ENCODE data around the gene KRTAP10-4.
"Not testable (repeated sequence)": the region's sequence is repeated elsewhere in the genome, so short reads cannot be mapped to it uniquely, and the experiment has no call there.

The KRTAP10-4 gene

GRCh38 chr21:44573630-44574456 lies at the start of gene KRTAP10-4:
Gene KRTAP10-4 (plus strand): TSS chr21:44573729. CDS start chr21:44573759, 30 bp downstream.
- not testable (repeated sequence) for H3K36me3 ChIP-seq (ENCODE audit: control insufficient read depth, insufficient read depth, low read length, severe bottlenecking); H3K27me3 ChIP-seq (replicated peaks; ENCODE audit: control insufficient read depth, insufficient read depth, low read length); H3K4me1 ChIP-seq (ENCODE audit: control insufficient read depth, insufficient read depth, low read length); H3K4me3 ChIP-seq (ENCODE audit: low read length); H3K9ac ChIP-seq (ENCODE audit: low read length); DNase-seq (ENCODE audit: low read depth)
- peaks cover 27% of the 10 kb centered on the region for H3K9me3 ChIP-seq (ENCODE audit: control insufficient read depth, low read length)

GRCh38 chr21:44524414-44525371 lies 48.8 kb upstream of the KRTAP10-4 start:
- Histone ChIP-seq H3K9ac (ENCODE audit: low read length) (no peak overlapping the region), H3K4me1 (ENCODE audit: control insufficient read depth, insufficient read depth, low read length) (no peaks in the 10 kb centered on the region), H3K9me3 (ENCODE audit: control insufficient read depth, low read length) (no peaks in the 10 kb centered on the region), H3K4me3 (ENCODE audit: low read length) (no peak overlapping the region), H3K27me3 (replicated peaks; ENCODE audit: control insufficient read depth, insufficient read depth, low read length) (peaks cover 5% of the 10 kb centered on the region), H3K36me3 (ENCODE audit: control insufficient read depth, insufficient read depth, low read length, severe bottlenecking) (no peaks in the 10 kb centered on the region)
- DNase-seq (ENCODE audit: low read depth): no peak

GRCh38 chr21:44525391-44526095 lies 48.0 kb upstream of the KRTAP10-4 start:
- Histone ChIP-seq H3K27me3 (replicated peaks; ENCODE audit: control insufficient read depth, insufficient read depth, low read length) (peaks cover 5% of the 10 kb centered on the region), H3K4me1 (ENCODE audit: control insufficient read depth, insufficient read depth, low read length) (no peaks in the 10 kb centered on the region), H3K36me3 (ENCODE audit: control insufficient read depth, insufficient read depth, low read length, severe bottlenecking) (no peaks in the 10 kb centered on the region), H3K9ac (ENCODE audit: low read length) (no peak overlapping the region), H3K9me3 (ENCODE audit: control insufficient read depth, low read length) (no peaks in the 10 kb centered on the region), H3K4me3 (ENCODE audit: low read length) (no peak overlapping the region)
- no peak for DNase-seq (ENCODE audit: low read depth)

- H3K9me3 ChIP-seq (ENCODE audit: control insufficient read depth, low read length): no peaks in the 10 kb centered on the region
- no peak for DNase-seq (ENCODE audit: low read depth)
- peaks cover 9% of the 10 kb centered on the region for H3K27me3 ChIP-seq (replicated peaks; ENCODE audit: control insufficient read depth, insufficient read depth, low read length)
- H3K9ac ChIP-seq (ENCODE audit: low read length): no peak overlapping the region
- H3K4me1 ChIP-seq (ENCODE audit: control insufficient read depth, insufficient read depth, low read length): no peaks in the 10 kb centered on the region
- H3K4me3 ChIP-seq (ENCODE audit: low read length): no peak overlapping the region
- no peaks in the 10 kb centered on the region for H3K36me3 ChIP-seq (ENCODE audit: control insufficient read depth, insufficient read depth, low read length, severe bottlenecking)
Observed at GRCh38 chr21:44526096-44526997, 47.2 kb upstream of the KRTAP10-4 start.

GRCh38 chr21:44527156-44527982 lies 46.2 kb upstream of the KRTAP10-4 start:
- Histone ChIP-seq H3K27me3 (replicated peaks; ENCODE audit: control insufficient read depth, insufficient read depth, low read length) (peaks cover 14% of the 10 kb centered on the region), H3K4me3 (ENCODE audit: low read length) (no peak overlapping the region), H3K9ac (ENCODE audit: low read length) (no peak overlapping the region), H3K36me3 (ENCODE audit: control insufficient read depth, insufficient read depth, low read length, severe bottlenecking) (no peaks in the 10 kb centered on the region), H3K4me1 (ENCODE audit: control insufficient read depth, insufficient read depth, low read length) (no peaks in the 10 kb centered on the region), H3K9me3 (ENCODE audit: control insufficient read depth, low read length) (no peaks in the 10 kb centered on the region)
- no peak for DNase-seq (ENCODE audit: low read depth)

GRCh38 chr21:44527983-44528633 lies 45.4 kb upstream of the KRTAP10-4 start:
- peaks cover 14% of the 10 kb centered on the region for H3K27me3 ChIP-seq (replicated peaks; ENCODE audit: control insufficient read depth, insufficient read depth, low read length)
- DNase-seq (ENCODE audit: low read depth): no peak
- no peaks in the 10 kb centered on the region for H3K4me1 ChIP-seq (ENCODE audit: control insufficient read depth, insufficient read depth, low read length)
- H3K4me3 ChIP-seq (ENCODE audit: low read length): no peak overlapping the region
- no peaks in the 10 kb centered on the region for H3K9me3 ChIP-seq (ENCODE audit: control insufficient read depth, low read length)
- no peak overlapping the region for H3K9ac ChIP-seq (ENCODE audit: low read length)
- H3K36me3 ChIP-seq (ENCODE audit: control insufficient read depth, insufficient read depth, low read length, severe bottlenecking): no peaks in the 10 kb centered on the region

GRCh38 chr21:44528634-44528995 lies 44.9 kb upstream of the KRTAP10-4 start:
- H3K27me3 ChIP-seq (replicated peaks; ENCODE audit: control insufficient read depth, insufficient read depth, low read length): peaks cover 14% of the 10 kb centered on the region
- H3K36me3 ChIP-seq (ENCODE audit: control insufficient read depth, insufficient read depth, low read length, severe bottlenecking): no peaks in the 10 kb centered on the region
- no peaks in the 10 kb centered on the region for H3K4me1 ChIP-seq (ENCODE audit: control insufficient read depth, insufficient read depth, low read length)
- DNase-seq (ENCODE audit: low read depth): no peak
- H3K9me3 ChIP-seq (ENCODE audit: control insufficient read depth, low read length): no peaks in the 10 kb centered on the region
- no peak overlapping the region for H3K9ac ChIP-seq (ENCODE audit: low read length)
- H3K4me3 ChIP-seq (ENCODE audit: low read length): no peak overlapping the region

- no peak for DNase-seq (ENCODE audit: low read depth)
Observed at GRCh38 chr21:44529011-44529421, 44.5 kb upstream of the KRTAP10-4 start.

GRCh38 chr21:44529503-44530125 lies 43.9 kb upstream of the KRTAP10-4 start:
- no peaks in the 10 kb centered on the region for H3K4me1 ChIP-seq (ENCODE audit: control insufficient read depth, insufficient read depth, low read length)
- H3K9ac ChIP-seq (ENCODE audit: low read length): no peak overlapping the region
- no peak overlapping the region for H3K4me3 ChIP-seq (ENCODE audit: low read length)
- peaks cover 14% of the 10 kb centered on the region for H3K27me3 ChIP-seq (replicated peaks; ENCODE audit: control insufficient read depth, insufficient read depth, low read length)
- no peak for DNase-seq (ENCODE audit: low read depth)
- H3K9me3 ChIP-seq (ENCODE audit: control insufficient read depth, low read length): no peaks in the 10 kb centered on the region
- no peaks in the 10 kb centered on the region for H3K36me3 ChIP-seq (ENCODE audit: control insufficient read depth, insufficient read depth, low read length, severe bottlenecking)

More at GRCh38 chr21:44529011-44529421, 44.5 kb upstream of the KRTAP10-4 start:
- H3K4me3 ChIP-seq (ENCODE audit: low read length): no peak overlapping the region
- no peaks in the 10 kb centered on the region for H3K9me3 ChIP-seq (ENCODE audit: control insufficient read depth, low read length)
- H3K9ac ChIP-seq (ENCODE audit: low read length): no peak overlapping the region
- H3K4me1 ChIP-seq (ENCODE audit: control insufficient read depth, insufficient read depth, low read length): no peaks in the 10 kb centered on the region
- peaks cover 14% of the 10 kb centered on the region for H3K27me3 ChIP-seq (replicated peaks; ENCODE audit: control insufficient read depth, insufficient read depth, low read length)
- no peaks in the 10 kb centered on the region for H3K36me3 ChIP-seq (ENCODE audit: control insufficient read depth, insufficient read depth, low read length, severe bottlenecking)

All from adipocyte (in vitro differentiated cells).